Stomach (tissue), 9 donors: ENCODE results near the gene EGFR. TPM values are rescaled to one million over a fixed set of nuclear protein-coding genes. Genes with fewer than 3 reads are reported as not detected.

Experiments used
- DNase-seq, 2 donors: peaks; one replicate each; pipeline versions ENCODE4 v3.0.0 to v3.0.0-alpha.2; 2013 to 2019
- H3K27ac ChIP-seq, 5 donors: fragments of 200-600 bp in 4 of 5; sonication (generic) in 4 of 5; one replicate each; pipeline ENCODE4 v1.5.1; 2013 to 2019; ENCODE audit warnings: mild to moderate bottlenecking in 1 of 5, moderate library complexity in 1 of 5
- H3K27me3 ChIP-seq, 3 donors: fragments of 200-600 bp; sonication (generic); one replicate each; pipeline ENCODE4 v1.5.1; 2017 to 2019; ENCODE audit warnings: mixed run types in 1 of 3
- H3K36me3 ChIP-seq, 4 donors: fragments of 200-600 bp; sonication (generic); 1 replicate in 3 of 4; 2 replicates in 1 of 4; pipeline ENCODE4 v1.5.1; 2016 to 2019
- H3K4me1 ChIP-seq, 4 donors: fragments of 200-600 bp; sonication (generic); one replicate each; pipeline ENCODE4 v1.5.1; 2016 to 2019
- H3K4me3 ChIP-seq, 4 donors: fragments of 200-600 bp; sonication (generic) in 3 of 4; one replicate each; pipeline ENCODE4 v1.5.1; 2016 to 2019; ENCODE audit warnings: mild to moderate bottlenecking in 1 of 4
- H3K9me3 ChIP-seq, 4 donors: fragments of 200-600 bp; sonication (generic); one replicate each; pipeline ENCODE4 v1.5.1; 2016 to 2019
- EP300 ChIP-seq: sonication (generic); formaldehyde crosslinking; IDR thresholded peaks from one replicate; pipeline ENCODE4 v1.6.1; 2017; ENCODE audit warnings: antibody characterized with exemption
- POLR2A ChIP-seq, 4 donors: fragments of 450-650 bp; IDR thresholded peaks; one replicate each; pipeline ENCODE4 v1.6.1; 2016; ENCODE audit warnings: antibody characterized with exemption in 4 of 4, control low read depth in 2 of 4, mild to moderate bottlenecking in 1 of 4, moderate library complexity in 1 of 4
- POLR2AphosphoS5 ChIP-seq, 3 donors: sonication (generic); formaldehyde crosslinking; IDR thresholded peaks; one replicate each; pipeline ENCODE4 v1.6.1; 2016; ENCODE audit warnings: antibody characterized with exemption in 3 of 3
- WGBS, 5 donors: extraction: QIAGEN DNeasy Blood & Tissue Kit in 3 of 5; methylation state at CpG; one replicate each; pipeline versions ENCODE4 v1.1.5 to v1.1.7; 2013 to 2018; 5-methylcytosine and 5-hydroxymethylcytosine counted together
- intact Hi-C: fragments of 100-400 bp; cut with DNase I; formaldehyde crosslinking; loops from one replicate; pipeline ENCODE4 v1.15.1; 2023; ENCODE audit warnings: low total_unique reads
- polyA plus RNA-seq, 3 donors: library from polyadenylated mRNA; stranded (reverse); fragments of 200-250 nt; gene quantifications; one replicate each; pipeline ENCODE4 v1.2.3, GENCODE V29; 2013
- total RNA-seq, 5 donors: library from RNA; depleted of rRNA; stranded (reverse); fragments of >200 nt; gene quantifications; one replicate each; pipeline versions ENCODE4 v1.1.0 to v1.2.3, GENCODE V29; 2014 to 2016
- TF ChIP-seq, protein P1 (sequence below), 7 experiments: fragments of 450-650 bp in 4 of 7; fragments of 200-600 bp in 3 of 7; sonication (generic) in 3 of 7; IDR thresholded peaks; one replicate each; pipeline ENCODE4 v1.5.1; 2016 to 2019; ENCODE audit warnings: antibody characterized with exemption in 7 of 7, control low read depth in 2 of 7, mild to moderate bottlenecking in 1 of 7
- donor health status: healthy with polysubstance abuse.
- donor health status: Bipolar disorder and iron deficiency.
- donor health status: healthy.

The EGFR gene
- total and polyA plus RNA-seq, 8 donors, result 3.4 to 43.4 (median 32.6) TPM

DNA sequence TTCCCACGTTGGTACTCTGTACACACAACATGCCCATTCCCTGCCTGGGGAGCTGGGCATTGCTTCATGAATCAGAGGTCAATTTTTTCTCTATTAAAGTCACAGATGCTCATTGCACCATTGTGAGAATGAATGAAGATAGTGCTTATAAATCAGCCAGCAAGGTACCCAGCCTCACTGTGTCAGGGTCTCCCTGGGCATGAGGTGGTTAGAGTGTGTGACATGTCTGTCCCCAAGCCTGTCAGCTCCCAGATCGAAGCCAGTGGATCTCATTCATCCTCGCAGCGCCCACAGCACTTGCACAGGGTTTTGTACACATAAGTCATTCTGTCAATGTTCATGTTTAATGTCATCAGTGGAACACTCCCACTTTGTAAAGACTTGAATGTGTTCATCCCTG lies 126.8 kb downstream of the EGFR start:
- peaks cover 0 to 2% (median under 1%) of the 10 kb centered on the region in 4 donors for H3K4me1 ChIP-seq
- peaks cover 16 to 75% (median 69%) of the 10 kb centered on the region in 4 donors for H3K36me3 ChIP-seq
- no peak overlapping the region for H3K27ac ChIP-seq
- intact Hi-C loops, result no loop called here
- 79 to 82% (median 80%) methylated on average over 4 of the region's 4 CpGs for WGBS, 5 donors
- DNase-seq, result no peak
- TF ChIP-seq, protein P1, sequence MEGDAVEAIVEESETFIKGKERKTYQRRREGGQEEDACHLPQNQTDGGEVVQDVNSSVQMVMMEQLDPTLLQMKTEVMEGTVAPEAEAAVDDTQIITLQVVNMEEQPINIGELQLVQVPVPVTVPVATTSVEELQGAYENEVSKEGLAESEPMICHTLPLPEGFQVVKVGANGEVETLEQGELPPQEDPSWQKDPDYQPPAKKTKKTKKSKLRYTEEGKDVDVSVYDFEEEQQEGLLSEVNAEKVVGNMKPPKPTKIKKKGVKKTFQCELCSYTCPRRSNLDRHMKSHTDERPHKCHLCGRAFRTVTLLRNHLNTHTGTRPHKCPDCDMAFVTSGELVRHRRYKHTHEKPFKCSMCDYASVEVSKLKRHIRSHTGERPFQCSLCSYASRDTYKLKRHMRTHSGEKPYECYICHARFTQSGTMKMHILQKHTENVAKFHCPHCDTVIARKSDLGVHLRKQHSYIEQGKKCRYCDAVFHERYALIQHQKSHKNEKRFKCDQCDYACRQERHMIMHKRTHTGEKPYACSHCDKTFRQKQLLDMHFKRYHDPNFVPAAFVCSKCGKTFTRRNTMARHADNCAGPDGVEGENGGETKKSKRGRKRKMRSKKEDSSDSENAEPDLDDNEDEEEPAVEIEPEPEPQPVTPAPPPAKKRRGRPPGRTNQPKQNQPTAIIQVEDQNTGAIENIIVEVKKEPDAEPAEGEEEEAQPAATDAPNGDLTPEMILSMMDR (IDR thresholded peaks at IDR 0.05), result no peak
- TF ChIP-seq POLR2A (IDR thresholded peaks at IDR 0.05), result no peak
- TF ChIP-seq POLR2AphosphoS5 (IDR thresholded peaks at IDR 0.05), result no peak
- no peak for TF ChIP-seq EP300
- H3K4me3 ChIP-seq, result no peak overlapping the region
- H3K27me3 ChIP-seq, result no peaks in the 10 kb centered on the region
- no peaks in the 10 kb centered on the region for H3K9me3 ChIP-seq

DNA sequence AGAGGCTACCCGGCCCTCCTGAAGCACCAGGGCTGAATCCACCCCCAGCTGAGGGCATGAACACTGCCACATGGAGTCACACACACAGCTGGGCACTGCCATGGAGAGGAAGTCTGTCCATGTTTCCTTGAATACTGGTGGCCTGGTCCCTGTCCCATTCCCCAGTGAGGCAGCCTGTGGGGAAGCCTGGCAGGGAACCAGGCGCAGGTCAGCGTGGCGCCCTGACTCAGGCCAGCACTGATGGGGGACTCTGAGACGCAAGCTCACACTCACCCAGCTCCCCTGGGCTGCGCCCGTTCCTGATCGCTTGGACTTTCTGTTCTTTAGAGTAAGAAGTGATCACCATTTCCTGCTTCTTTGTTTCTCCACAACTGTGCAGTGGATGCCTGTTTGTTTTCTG lies 128.3 kb downstream of the EGFR start:
- TF ChIP-seq POLR2A (IDR thresholded peaks at IDR 0.05) (no peak), EP300 (no peak), POLR2AphosphoS5 (IDR thresholded peaks at IDR 0.05) (no peak)
- TF ChIP-seq, protein P1 (IDR thresholded peaks at IDR 0.05), result no peak
- no peak for DNase-seq
- Histone ChIP-seq H3K27me3 (no peaks in the 10 kb centered on the region), H3K36me3 (peaks cover 19 to 88% (median 84%) of the 10 kb centered on the region in 4 donors), H3K4me1 (no peaks in the 10 kb centered on the region), H3K4me3 (no peak overlapping the region), H3K27ac (no peak overlapping the region), H3K9me3 (no peaks in the 10 kb centered on the region)
- intact Hi-C loops, result no loop called here
- WGBS, 5 donors, result 89 to 94% (median 93%) methylated on average over 7 to 8 of the region's 8 CpGs

DNA sequence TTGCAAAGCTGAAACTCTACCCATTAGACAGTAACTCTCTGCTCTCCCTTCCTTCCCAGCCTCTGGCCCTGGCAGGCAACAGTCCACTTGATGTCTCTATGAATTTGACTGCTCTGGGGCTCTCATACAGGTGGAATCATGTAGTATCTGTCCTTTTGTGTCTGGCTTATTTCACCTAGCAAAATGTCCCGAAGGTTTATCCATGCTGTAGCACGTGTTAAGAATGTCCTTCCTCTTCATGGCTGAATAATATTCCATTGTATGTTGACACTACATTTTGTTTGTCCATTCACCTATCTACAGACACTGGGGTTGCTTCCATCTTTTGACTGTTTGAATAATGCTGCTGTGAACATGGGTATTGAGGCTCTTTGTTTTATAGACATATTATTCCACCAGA lies 128.9 kb downstream of the EGFR start:
- 87 to 100% (median 90%) methylated on average over 2 of the region's 2 CpGs for WGBS, 5 donors
- Histone ChIP-seq H3K36me3 (peaks cover 19 to 88% (median 85%) of the 10 kb centered on the region in 4 donors), H3K27me3 (no peaks in the 10 kb centered on the region), H3K9me3 (no peaks in the 10 kb centered on the region), H3K4me3 (no peak overlapping the region), H3K27ac (no peak overlapping the region), H3K4me1 (no peaks in the 10 kb centered on the region)
- DNase-seq, result no peak
- TF ChIP-seq POLR2A (IDR thresholded peaks at IDR 0.05) (no peak), POLR2AphosphoS5 (IDR thresholded peaks at IDR 0.05) (no peak), EP300 (no peak)
- TF ChIP-seq, protein P1 (IDR thresholded peaks at IDR 0.05), result no peak
- intact Hi-C loops, result no loop called here

DNA sequence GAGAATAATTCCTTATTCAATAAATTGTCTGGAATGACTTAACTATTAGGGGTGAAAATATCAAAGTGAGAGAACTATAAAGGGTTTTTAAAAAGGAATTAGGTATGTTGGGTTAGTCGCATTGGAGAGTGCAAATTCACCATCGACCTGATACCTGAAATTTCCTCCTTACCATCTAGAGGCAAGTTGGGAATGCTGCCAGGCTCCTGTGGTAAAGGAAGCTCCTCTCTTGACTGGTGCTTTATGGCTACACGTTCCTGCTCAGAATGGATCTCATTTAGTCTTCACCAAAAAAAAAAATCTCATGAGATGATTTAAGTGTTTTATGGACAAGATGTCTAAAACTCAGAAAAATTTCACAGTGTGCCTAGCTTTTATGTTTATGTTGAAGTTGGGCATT lies 129.8 kb downstream of the EGFR start:
- H3K36me3 ChIP-seq, result peaks cover 19 to 88% (median 85%) of the 10 kb centered on the region in 4 donors
- intact Hi-C loops, result no loop called here

More for the DNA sequence above, 129.8 kb downstream of the EGFR start:
- Histone ChIP-seq H3K27ac (no peak overlapping the region), H3K27me3 (no peaks in the 10 kb centered on the region), H3K4me1 (no peaks in the 10 kb centered on the region), H3K4me3 (no peak overlapping the region), H3K9me3 (no peaks in the 10 kb centered on the region)
- TF ChIP-seq POLR2A (IDR thresholded peaks at IDR 0.05) (no peak), POLR2AphosphoS5 (IDR thresholded peaks at IDR 0.05) (no peak), EP300 (no peak)
- TF ChIP-seq, protein P1 (IDR thresholded peaks at IDR 0.05), result no peak
- WGBS, 5 donors, result 64 to 76% (median 72%) methylated on average over 3 of the region's 3 CpGs
- no peak for DNase-seq
